HEK293 (cell line): Measurements from ENCODE around the gene EML6.

ENCODE experiments used
- CTCF ChIA-PET: fragments of 350-600 bp; formaldehyde crosslinking; extraction: SDS; loops from one replicate; lab custom pipeline; 2021; ENCODE audit warnings: antibody characterized with exemption; lab: Yijun Ruan, JAX
- POLR2A ChIA-PET: fragments of 300-600 bp; formaldehyde crosslinking; extraction: SDS; loops from one replicate; lab custom pipeline; 2020; ENCODE audit warnings: antibody characterized with exemption, inconsistent platforms; lab: Yijun Ruan, JAX
- H3K27ac ChIP-seq: fragments of 200-500 bp; sonication (Bioruptor generic); 2 replicates; pipeline ENCODE4 v1.5.1; 2014; ENCODE audit warnings: low read depth, low read length, control low read depth, inconsistent platforms; ENCODE audit errors: extremely low read depth
- H3K36me3 ChIP-seq, 2 experiments: fragments of 200-500 bp in 1 of 2; sonication (Bioruptor generic) in 1 of 2; 1 replicate in 1 of 2; 2 replicates in 1 of 2; pipeline ENCODE4 v1.5.1; 2014 to 2017; ENCODE audit warnings: inconsistent platforms in 2 of 2, low read length in 2 of 2; ENCODE audit not compliant: control insufficient read depth in 2 of 2, insufficient read depth in 1 of 2
- H3K4me1 ChIP-seq: fragments of 200-500 bp; sonication (Bioruptor generic); 2 replicates; pipeline ENCODE4 v1.5.1; 2014; ENCODE audit warnings: mild to moderate bottlenecking, low read length, inconsistent platforms; ENCODE audit not compliant: control insufficient read depth, insufficient read depth
- H3K4me3 ChIP-seq: 2 replicates; pipeline ENCODE4 v1.5.1; 2011; ENCODE audit warnings: low read depth, mild to moderate bottlenecking, control low read depth, low read length, moderate library complexity
- H3K9me3 ChIP-seq: fragments of 200-500 bp; sonication (Bioruptor generic); 2 replicates; pipeline ENCODE4 v1.5.1; 2014; ENCODE audit warnings: low read depth, low read length, inconsistent platforms; ENCODE audit not compliant: control insufficient read depth, insufficient read depth
- BCL11B ChIP-seq: fragments of 450-650 bp; formaldehyde crosslinking; IDR thresholded peaks from 2 replicates; pipeline ENCODE4 v1.5.1; 2016; ENCODE audit warnings: low read depth, missing biosample characterization, missing genetic modification characterization
- HOXA7 ChIP-seq: sonication (generic); formaldehyde crosslinking; IDR thresholded peaks from 2 replicates; pipeline ENCODE4 v1.8.1; 2022; ENCODE audit warnings: missing genetic modification reagents, borderline replicate concordance
- KLF8 ChIP-seq: fragments of 450-650 bp; formaldehyde crosslinking; IDR thresholded peaks from 2 replicates; pipeline ENCODE4 v1.5.1; 2016; ENCODE audit warnings: missing biosample characterization, missing genetic modification characterization
- PBX3 ChIP-seq: sonication (generic); formaldehyde crosslinking; IDR thresholded peaks from 2 replicates; pipeline ENCODE4 v1.8.1; 2022; ENCODE audit warnings: mild to moderate bottlenecking, moderate library complexity, missing genetic modification reagents
- PRDM1 ChIP-seq: fragments of 450-650 bp; formaldehyde crosslinking; IDR thresholded peaks from 2 replicates; pipeline ENCODE4; 2016; ENCODE audit warnings: missing biosample characterization, missing genetic modification characterization
- SCRT1 ChIP-seq: fragments of 450-650 bp; formaldehyde crosslinking; IDR thresholded peaks from 2 replicates; pipeline ENCODE4 v1.5.1; 2016; ENCODE audit warnings: missing biosample characterization, missing genetic modification characterization, borderline replicate concordance
- SCRT2 ChIP-seq: fragments of 450-650 bp; formaldehyde crosslinking; IDR thresholded peaks from 2 replicates; pipeline ENCODE4 v1.5.1; 2016; ENCODE audit warnings: missing biosample characterization, missing genetic modification characterization
- ZBTB26 ChIP-seq: fragments of 450-650 bp; formaldehyde crosslinking; optimal IDR thresholded peaks from 2 replicates; pipeline ENCODE3; 2016; ENCODE audit warnings: missing biosample characterization, mild to moderate bottlenecking, missing genetic modification characterization
- ZNF202 ChIP-seq: fragments of 450-650 bp; formaldehyde crosslinking; IDR thresholded peaks from 2 replicates; pipeline ENCODE4 v1.5.1; 2016; ENCODE audit warnings: missing biosample characterization, missing genetic modification characterization, borderline replicate concordance
- ZNF26 ChIP-seq: fragments of 450-650 bp; formaldehyde crosslinking; IDR thresholded peaks from 2 replicates; pipeline ENCODE4 v1.5.1; 2016; ENCODE audit warnings: missing biosample characterization, missing genetic modification characterization
- ZNF292 ChIP-seq: fragments of 450-650 bp; formaldehyde crosslinking; IDR thresholded peaks from 2 replicates; pipeline ENCODE4 v1.5.1; 2016; ENCODE audit warnings: low read depth, missing biosample characterization, missing genetic modification characterization, borderline replicate concordance
- ZNF335 ChIP-seq: fragments of 450-650 bp; formaldehyde crosslinking; conservative IDR thresholded peaks from 2 replicates; pipeline ENCODE4 v1.5.1; 2016; ENCODE audit warnings: missing biosample characterization, missing genetic modification characterization
- ZNF404 ChIP-seq: fragments of 450-650 bp; formaldehyde crosslinking; IDR thresholded peaks from 2 replicates; pipeline ENCODE4 v1.5.1; 2017; ENCODE audit warnings: missing biosample characterization, missing genetic modification characterization
- ZNF416 ChIP-seq: fragments of 450-650 bp; formaldehyde crosslinking; IDR thresholded peaks from 2 replicates; pipeline ENCODE4 v1.5.1; 2016; ENCODE audit warnings: missing biosample characterization, missing genetic modification characterization
- ZNF510 ChIP-seq: fragments of 450-650 bp; formaldehyde crosslinking; IDR thresholded peaks from 2 replicates; pipeline ENCODE4 v1.5.1; 2018; ENCODE audit warnings: mild to moderate bottlenecking, missing genetic modification characterization, missing biosample characterization; ENCODE audit not compliant: insufficient replicate concordance
- ZNF521 ChIP-seq: fragments of 450-650 bp; formaldehyde crosslinking; IDR thresholded peaks from 2 replicates; pipeline ENCODE4 v1.5.1; 2017; ENCODE audit warnings: missing biosample characterization, mild to moderate bottlenecking, missing genetic modification characterization
- ZNF560 ChIP-seq: fragments of 450-650 bp; formaldehyde crosslinking; IDR thresholded peaks from 2 replicates; pipeline ENCODE4 v1.5.1; 2017; ENCODE audit warnings: missing biosample characterization, missing genetic modification characterization, borderline replicate concordance
- ZNF621 ChIP-seq: fragments of 450-650 bp; formaldehyde crosslinking; IDR thresholded peaks from 2 replicates; pipeline ENCODE4 v1.5.1; 2017; ENCODE audit warnings: missing biosample characterization, missing genetic modification characterization
- ZNF660 ChIP-seq: fragments of 450-650 bp; IDR thresholded peaks from 2 replicates; pipeline ENCODE4 v1.5.1; 2018; ENCODE audit warnings: missing biosample characterization, mild to moderate bottlenecking, missing genetic modification characterization
- ZNF707 ChIP-seq: fragments of 450-650 bp; formaldehyde crosslinking; IDR thresholded peaks from 2 replicates; pipeline ENCODE4 v1.5.1; 2016; ENCODE audit warnings: missing biosample characterization, missing genetic modification characterization
- ZNF776 ChIP-seq: fragments of 450-650 bp; formaldehyde crosslinking; IDR thresholded peaks from 2 replicates; pipeline ENCODE4 v1.5.0; 2017; ENCODE audit warnings: missing biosample characterization, missing genetic modification characterization, borderline replicate concordance
- ZNF791 ChIP-seq: fragments of 450-650 bp; formaldehyde crosslinking; IDR thresholded peaks from 2 replicates; pipeline ENCODE4 v1.5.1; 2016; ENCODE audit warnings: missing biosample characterization, missing genetic modification characterization

Gene EML6

GRCh38 chr2:54704688-54705605 lies 18.5 kb upstream of the EML6 start (continued):
- TF ChIP-seq ZNF560 (tag by site-specific recombination), result no peak

- no peak for TF ChIP-seq ZNF510 (tag by site-specific recombination)
- no peak for TF ChIP-seq BCL11B (tag by site-specific recombination)
- TF ChIP-seq KLF8 (tag by site-specific recombination), result no peak
- no peak for TF ChIP-seq HOXA7
- POLR2A ChIA-PET, result no interaction called here
- Histone ChIP-seq H3K27ac (no peak overlapping the region), H3K4me1 (no peaks in the 10 kb centered on the region), H3K9me3 (no peaks in the 10 kb centered on the region), H3K36me3 (no peaks in the 10 kb centered on the region), H3K4me3 (no peak overlapping the region)
- CTCF ChIA-PET, result interaction anchor here (0.6 to 4.8 kb wide), 9 partner anchors 9 to 1477 kb away, joined by 3 to 64 read pairs (median 4); no protein-coding TSS in a partner anchor
Measured at GRCh38 chr2:54706622-54707021, 16.8 kb upstream of the EML6 start.

- Histone ChIP-seq H3K36me3 (no peaks in the 10 kb centered on the region), H3K27ac (no peak overlapping the region), H3K9me3 (no peaks in the 10 kb centered on the region), H3K4me1 (no peaks in the 10 kb centered on the region), H3K4me3 (no peak overlapping the region)
- POLR2A ChIA-PET, result no interaction called here
- CTCF ChIA-PET, result interaction anchor here (0.6 to 1.5 kb wide), 2 partner anchors 17 to 185 kb away, joined by 3 to 5 read pairs; no protein-coding TSS in a partner anchor
- TF ChIP-seq ZNF791 (tag by site-specific recombination), result no peak
- TF ChIP-seq ZNF521 (tag by site-specific recombination), result no peak
- TF ChIP-seq PRDM1 (tag by site-specific recombination), result no peak
- TF ChIP-seq SCRT1, result no peak
- no peak for TF ChIP-seq SCRT2
- TF ChIP-seq ZNF416, result no peak
- no peak for TF ChIP-seq ZNF776 (tag by site-specific recombination)
- TF ChIP-seq ZNF707, result no peak
- no peak for TF ChIP-seq ZNF335 (tag by site-specific recombination)
- TF ChIP-seq ZNF660 (tag by site-specific recombination), result no peak
- no peak for TF ChIP-seq ZNF292 (tag by site-specific recombination)
- TF ChIP-seq ZNF621, result no peak
- TF ChIP-seq ZNF404 (tag by site-specific recombination), result no peak
- no peak for TF ChIP-seq PBX3 (CRISPR knock-in tag)
- TF ChIP-seq ZNF26, result no peak
- no peak for TF ChIP-seq ZBTB26 (tag by site-specific recombination)
- TF ChIP-seq ZNF202 (tag by site-specific recombination), result no peak
Measured at GRCh38 chr2:54708584-54709335, 14.7 kb upstream of the EML6 start.
